ENCODE measurements around the gene SLC29A3.

Gene SLC29A3

GRCh38 chr10:71375952-71376351 lies 56.9 kb downstream of the SLC29A3 start:
- DNase-seq = no peak

DNA sequence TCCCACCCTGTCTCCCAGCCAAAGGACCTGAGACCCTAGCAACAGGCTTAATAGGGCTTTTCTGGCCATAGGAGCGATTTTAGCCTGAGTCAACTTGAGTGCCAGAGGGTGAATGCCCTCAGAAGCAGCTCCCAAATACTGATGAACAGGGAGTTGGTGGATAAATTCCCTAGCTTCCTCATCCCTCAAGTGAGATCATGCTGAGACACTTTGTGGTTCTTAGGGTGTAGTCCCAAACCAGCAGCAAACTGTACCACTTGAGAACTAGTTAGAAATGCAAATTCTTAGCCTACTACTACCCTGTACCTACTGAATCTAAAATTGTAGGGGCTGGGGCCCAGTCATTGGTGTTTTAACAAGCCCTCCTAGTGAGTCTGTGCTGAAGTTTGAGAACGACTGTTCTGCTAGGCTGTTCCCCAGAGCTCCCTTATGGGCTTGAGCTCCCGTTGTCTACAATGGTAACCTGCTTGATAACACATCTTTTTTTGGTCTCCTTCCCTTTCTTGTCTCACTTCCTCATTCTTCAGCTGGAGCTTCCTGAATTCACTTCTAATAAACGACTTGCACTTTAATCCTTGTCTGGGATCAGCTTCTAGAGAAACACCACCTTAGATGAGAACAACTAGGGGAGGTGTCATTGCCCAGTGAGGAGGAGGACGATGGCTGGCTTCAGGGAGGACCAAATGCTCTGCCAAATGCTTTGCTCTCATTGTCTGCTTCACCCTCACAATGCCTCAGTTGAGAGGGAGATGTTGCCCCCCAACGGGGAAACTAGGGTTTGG lies 59.5 kb downstream of the SLC29A3 start:
- DNase-seq = no peak

DNA sequence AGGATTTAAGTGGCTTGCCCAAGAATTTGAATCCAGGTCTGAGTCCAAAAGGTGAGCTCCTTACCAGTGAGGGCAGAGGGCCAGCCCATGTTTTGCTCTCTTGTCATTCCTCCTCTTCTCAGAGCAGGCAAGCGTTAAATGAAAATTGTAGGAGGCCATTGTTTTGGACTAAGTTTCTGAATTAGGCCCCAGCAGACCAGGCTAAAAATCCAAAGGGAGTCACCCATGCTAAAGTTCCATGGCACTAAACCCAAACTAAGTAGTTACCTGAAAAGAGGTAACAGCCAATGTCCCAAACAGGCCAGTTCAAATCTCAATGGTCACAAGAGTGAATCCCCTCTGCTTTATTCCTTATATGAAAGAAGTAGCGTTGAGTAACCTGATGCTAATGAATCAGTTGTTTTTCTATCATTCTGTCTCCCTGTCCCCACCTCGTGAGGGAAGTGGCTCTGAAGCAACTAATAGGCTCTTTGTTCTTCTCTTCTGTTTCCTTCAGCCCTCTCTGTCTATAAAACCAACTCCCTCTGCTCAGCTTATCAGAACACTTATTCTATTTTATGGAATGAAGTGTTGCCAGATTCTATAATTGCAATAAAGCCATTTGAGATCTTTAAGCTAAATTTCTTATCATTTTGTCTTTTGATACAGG lies 60.2 kb downstream of the SLC29A3 start:
- DNase-seq = no peak

DNA sequence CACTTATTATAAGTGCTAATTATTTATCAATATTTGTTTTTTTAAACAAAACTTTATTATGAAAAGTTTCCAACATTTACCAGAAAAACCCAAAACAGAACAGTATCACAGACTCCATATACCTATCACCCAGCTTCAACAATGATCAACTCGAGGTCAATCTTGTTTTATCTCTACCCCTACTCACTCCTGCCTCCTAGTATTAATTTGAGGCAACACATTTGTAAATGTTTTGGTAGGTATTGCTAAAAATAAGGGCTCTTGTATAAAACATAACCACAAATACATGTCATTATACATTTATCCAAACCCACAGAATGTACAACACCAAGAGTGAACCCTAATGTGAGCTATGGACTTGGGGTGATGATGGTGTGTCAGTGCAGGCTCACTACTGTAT lies 61.8 kb downstream of the SLC29A3 start:
- DNase-seq = no peak

DNA sequence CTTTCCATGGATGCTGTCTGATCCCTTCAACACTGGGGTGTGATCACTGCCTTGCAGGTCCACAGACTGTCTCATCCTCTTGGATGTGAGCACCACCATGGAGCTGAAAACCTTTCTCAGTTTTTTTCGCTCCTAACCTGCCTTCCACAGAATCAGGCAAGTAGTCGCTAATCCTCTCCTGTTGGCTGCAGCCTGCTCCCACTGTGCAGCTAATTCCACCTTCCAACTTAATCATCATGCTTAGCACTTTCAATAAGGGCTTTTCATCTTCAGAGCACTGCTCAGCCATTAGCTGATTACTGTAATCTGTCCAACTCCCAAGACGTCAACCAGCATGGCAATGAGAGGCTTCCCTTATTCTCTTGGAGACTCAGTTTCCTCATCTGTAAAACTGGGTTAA lies 62.6 kb downstream of the SLC29A3 start:
- no peak for DNase-seq

DNA sequence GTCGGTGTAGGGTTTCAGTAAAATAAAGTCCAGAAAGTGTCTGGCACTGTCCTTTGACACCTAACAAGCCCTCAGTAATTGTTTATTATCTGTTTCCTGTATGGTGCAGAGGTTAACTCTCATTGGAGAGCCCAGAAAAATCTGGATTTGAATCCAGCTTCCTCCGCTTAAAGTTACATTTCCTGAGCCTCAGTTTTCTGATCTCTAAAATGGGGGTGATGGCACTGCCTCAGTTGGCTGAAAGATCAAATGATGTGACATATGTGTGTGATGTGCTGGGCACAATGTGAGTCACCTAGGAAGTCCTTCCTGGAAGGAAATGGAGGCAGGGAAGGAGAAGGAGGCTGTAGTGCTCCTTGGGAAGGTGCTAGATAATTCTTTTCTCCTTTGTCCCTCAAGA lies 63.0 kb downstream of the SLC29A3 start:
- DNase-seq = no peak

DNA sequence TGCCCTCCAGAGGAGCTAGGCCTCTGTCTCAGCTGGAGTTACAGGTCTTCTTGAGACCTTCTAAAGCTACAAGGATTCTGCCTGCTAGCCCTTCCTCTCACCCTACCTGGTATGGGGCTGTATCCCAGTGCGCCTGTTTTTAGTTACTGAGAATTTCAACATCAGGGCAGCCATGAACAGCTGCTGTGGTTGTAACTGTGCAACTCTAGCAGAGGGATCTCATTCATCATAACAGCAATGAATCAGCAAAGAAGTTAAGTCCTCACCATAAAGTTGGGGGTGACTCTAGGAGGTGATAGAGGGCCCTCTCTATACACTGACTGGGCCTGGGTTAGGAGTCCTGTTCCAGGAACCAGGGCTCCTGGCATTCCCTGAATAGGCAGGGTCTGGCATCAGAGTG lies 63.7 kb downstream of the SLC29A3 start:
- DNase-seq = no peak

- DNase-seq = peak; percentile 92
These were observed 65.1 kb downstream of the SLC29A3 start for GRCh38 chr10:71383972-71384687.

DNA sequence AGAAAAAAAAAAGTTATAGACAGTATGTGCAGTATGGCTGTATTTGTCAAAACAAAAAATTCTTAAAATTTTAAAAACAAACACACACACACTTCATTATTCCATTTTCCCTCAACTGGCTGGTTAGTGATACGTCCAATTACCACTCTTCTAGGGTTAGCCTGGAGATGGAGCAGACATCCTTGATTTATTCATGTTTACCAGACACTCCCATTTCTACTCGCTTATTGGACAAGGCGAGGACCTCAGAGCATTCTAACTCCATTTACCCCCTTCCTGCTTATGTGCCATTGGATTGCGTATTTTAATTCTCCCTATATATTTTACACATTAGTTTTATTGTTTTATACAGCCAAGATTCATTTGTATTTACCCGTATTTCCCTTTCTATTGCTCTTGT lies 69.1 kb downstream of the SLC29A3 start:
- no peak for DNase-seq

GRCh38 chr10:71388583-71389310 lies 69.7 kb downstream of the SLC29A3 start:
- DNase-seq = no peak

DNA sequence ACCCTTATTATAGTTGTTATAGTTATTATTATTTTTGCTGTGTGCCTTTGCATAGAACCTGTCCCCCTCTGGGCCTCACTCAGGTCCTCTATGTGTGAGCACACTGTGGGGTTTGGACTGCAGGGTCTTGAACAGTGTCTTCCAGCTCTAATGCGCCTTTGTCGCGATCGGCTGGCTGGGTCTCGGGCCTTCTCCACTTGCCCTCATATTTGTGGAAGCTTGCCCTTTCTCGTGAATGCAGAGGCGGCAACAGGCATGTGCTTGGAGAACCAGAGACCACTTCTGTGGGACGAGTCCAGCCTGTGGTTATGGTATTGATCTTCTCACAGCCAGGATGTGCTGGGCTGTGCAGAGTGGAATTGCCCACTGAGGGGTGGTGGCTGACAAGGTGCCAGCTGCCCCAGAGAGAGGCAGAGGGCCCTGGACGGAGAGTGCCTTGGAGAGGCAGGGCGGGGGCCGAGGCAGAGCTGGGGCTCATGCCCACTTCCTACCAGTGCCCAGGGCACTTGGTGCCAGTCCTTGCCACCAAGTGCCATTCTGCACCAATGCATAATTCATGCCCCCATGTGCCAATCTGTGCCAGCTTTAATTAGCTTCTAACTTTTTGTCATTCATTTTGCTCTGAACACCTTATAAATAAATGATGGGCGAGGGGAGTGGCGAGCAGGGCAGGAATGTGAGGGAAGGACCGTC lies 70.9 kb downstream of the SLC29A3 start:
- DNase-seq = no peak

- no peak for DNase-seq
These were observed 71.4 kb downstream of the SLC29A3 start for GRCh38 chr10:71390461-71390835.

DNA sequence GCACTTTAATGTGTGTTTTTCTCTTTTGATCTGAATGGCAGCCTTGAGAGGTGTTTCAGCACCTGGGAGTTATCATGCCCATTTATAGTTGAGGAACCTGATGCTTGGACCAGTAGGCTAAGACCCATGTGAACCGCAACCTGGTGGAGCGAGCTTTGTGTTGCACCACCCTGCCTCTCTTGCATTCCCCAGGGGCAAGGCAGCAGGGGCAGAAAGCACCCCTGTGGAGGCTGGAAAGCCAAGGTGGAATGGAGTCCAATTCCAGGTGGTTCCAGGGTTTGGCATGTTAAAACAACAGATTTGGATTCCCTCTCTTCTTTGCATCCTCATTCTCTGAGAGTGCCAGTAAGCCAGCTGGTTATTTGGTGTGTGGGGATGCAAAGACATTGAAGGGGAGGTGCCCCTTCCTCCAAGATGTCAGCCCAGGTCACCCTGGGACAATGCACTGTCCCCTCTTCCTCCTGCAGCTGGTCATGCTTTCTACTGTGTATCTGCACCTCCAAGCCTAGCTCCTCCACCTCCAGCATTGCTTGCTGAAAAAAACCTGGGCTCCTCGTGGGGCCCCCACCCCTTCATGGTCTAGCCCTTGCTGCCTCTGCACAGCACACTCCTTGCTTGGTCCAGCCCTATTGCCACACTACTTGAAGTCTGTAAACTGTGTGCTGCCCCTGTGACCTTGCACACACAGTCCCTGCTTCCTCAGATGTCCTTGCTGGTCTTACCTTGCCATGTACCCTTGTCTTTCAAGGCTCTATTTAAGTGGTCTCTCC lies 72.0 kb downstream of the SLC29A3 start:
- no peak for DNase-seq

- no peak for DNase-seq
These were observed 72.6 kb downstream of the SLC29A3 start for GRCh38 chr10:71391701-71392100.

GRCh38 chr10:71392292-71392691 lies 73.2 kb downstream of the SLC29A3 start:
- DNase-seq = no peak

GRCh38 chr10:71392791-71393781 lies 74.0 kb downstream of the SLC29A3 start:
- DNase-seq = no peak

GRCh38 chr10:71393841-71394475 lies 74.9 kb downstream of the SLC29A3 start:
- no peak for DNase-seq

GRCh38 chr10:71394926-71395562 lies 76.0 kb downstream of the SLC29A3 start:
- no peak for DNase-seq

GRCh38 chr10:71395621-71396020 lies 76.6 kb downstream of the SLC29A3 start:
- DNase-seq = no peak
